Endothelial cell of umbilical vein (primary cell): ENCODE results near the gene LPP. TPM values are rescaled to one million over a fixed set of nuclear protein-coding genes. Genes with fewer than 3 reads are reported as not detected.

ENCODE experiments used
- BruUV-seq: library from RNA; stranded (reverse); fragments of 400-500 nt; replicated peaks from 2 replicates; lab custom pipeline; 2021; lab: Mats Ljungman, UMichigan
- CTCF ChIA-PET: fragments of 300-600, 350-600 bp; sonication (Branson Sonifier 250); formaldehyde crosslinking; loops from one replicate; lab custom pipeline; 2021; ENCODE audit warnings: antibody characterized with exemption, inconsistent platforms; lab: Charles Lee
- POLR2A ChIA-PET: fragments of 300-600, 350-600 bp; sonication (Branson Sonifier 250); formaldehyde crosslinking; loops from one replicate; lab custom pipeline; 2021; ENCODE audit warnings: antibody characterized with exemption, inconsistent platforms; lab: Charles Lee
- DNase-seq: peaks from one replicate; pipeline ENCODE4 v3.0.0-alpha.2; 2011; ENCODE audit warnings: low read depth, low spot score
- FAIRE-seq: peaks from 2 replicates; lab custom pipeline; 2011; peaks lifted over from hg19 to GRCh38; lab: Jason Lieb, UNC
- H2AFZ ChIP-seq: 2 replicates; pipeline ENCODE4 v1.6.0; 2012; ENCODE audit warnings: low read depth, low read length, control low read depth, inconsistent platforms
- H3K27ac ChIP-seq: 2 replicates; pipeline ENCODE4 v1.5.1; 2011; ENCODE audit warnings: low read depth, mild to moderate bottlenecking, control low read depth, low read length, moderate library complexity; ENCODE audit not compliant: insufficient read depth
- H3K27me3 ChIP-seq, 2 experiments: 2 replicates each; pipeline versions ENCODE4 v1.6.0 to v1.6.1; 2011; ENCODE audit warnings: low read length in 2 of 2, mixed read lengths in 1 of 2; ENCODE audit not compliant: control insufficient read depth in 2 of 2, insufficient read depth in 2 of 2
- H3K36me3 ChIP-seq, 2 experiments: 2 replicates in 1 of 2; 3 replicates in 1 of 2; pipeline ENCODE4 v1.5.1; 2011; ENCODE audit warnings: low read length in 2 of 2, mild to moderate bottlenecking in 1 of 2, moderate library complexity in 1 of 2; ENCODE audit not compliant: control insufficient read depth in 2 of 2, insufficient read depth in 2 of 2; ENCODE audit errors: extremely low read depth in 1 of 2
- H3K4me1 ChIP-seq: 3 replicates; pipeline ENCODE4 v1.5.1; 2011; ENCODE audit warnings: mild to moderate bottlenecking, low read length; ENCODE audit not compliant: control insufficient read depth, insufficient read depth; ENCODE audit errors: extremely low read depth
- H3K4me2 ChIP-seq: 2 replicates; pipeline ENCODE4 v1.6.1; 2011; ENCODE audit warnings: low read length, control low read depth, mixed read lengths; ENCODE audit not compliant: insufficient read depth
- H3K4me3 ChIP-seq, 3 experiments: fragments of 200-600 bp in 1 of 3; sonication (generic), shearing (Covaris generic) in 1 of 3; replicated peaks in 1 of 3; 2 replicates each; pipeline ENCODE4 v1.5.1; 2011 to 2016; ENCODE audit warnings: control low read depth in 3 of 3, low read length in 3 of 3, mild to moderate bottlenecking in 2 of 3, inconsistent platforms in 1 of 3, low read depth in 1 of 3, moderate library complexity in 1 of 3; ENCODE audit not compliant: insufficient read depth in 1 of 3
- H3K79me2 ChIP-seq: 2 replicates; pipeline ENCODE4 v1.6.0; 2012; ENCODE audit warnings: low read length, inconsistent platforms; ENCODE audit not compliant: control insufficient read depth, insufficient read depth
- H3K9ac ChIP-seq: replicated peaks from 2 replicates; pipeline ENCODE3; 2011; ENCODE audit warnings: low read length, control low read depth; ENCODE audit not compliant: insufficient read depth; ENCODE audit errors: extremely low read depth
- H3K9me1 ChIP-seq: replicated peaks from 3 replicates; pipeline ENCODE4 v1.6.0; 2011; ENCODE audit warnings: mild to moderate bottlenecking, low read length; ENCODE audit not compliant: control insufficient read depth, insufficient read depth; ENCODE audit errors: extremely low read depth
- H3K9me3 ChIP-seq: replicated peaks from 2 replicates; pipeline ENCODE4 v1.5.1; 2012; ENCODE audit warnings: low read length, inconsistent platforms; ENCODE audit not compliant: control insufficient read depth, insufficient read depth
- H4K20me1 ChIP-seq: replicated peaks from 2 replicates; pipeline ENCODE3; 2011; ENCODE audit warnings: mild to moderate bottlenecking, low read length; ENCODE audit not compliant: control insufficient read depth, insufficient read depth; ENCODE audit errors: extremely low read depth
- CTCF ChIP-seq, 2 donors: IDR thresholded peaks; 1 replicate in 1 of 2; 2 replicates in 1 of 2; pipeline ENCODE4 v1.5.1; 2011; ENCODE audit warnings: low read length in 2 of 2, mild to moderate bottlenecking in 2 of 2, moderate library complexity in 2 of 2, control low read depth in 1 of 2, inconsistent platforms in 1 of 2, low read depth in 1 of 2; ENCODE audit not compliant: insufficient read depth in 1 of 2; ENCODE audit errors: extremely low read depth in 1 of 2
- EZH2 ChIP-seq: IDR thresholded peaks from 2 replicates; pipeline ENCODE4 v1.6.1; 2012; ENCODE audit warnings: borderline replicate concordance, low read depth, mild to moderate bottlenecking, moderate library complexity, low read length, inconsistent platforms; ENCODE audit not compliant: severe bottlenecking
- FOS ChIP-seq: IDR thresholded peaks from 2 replicates; pipeline ENCODE4 v1.6.1; 2011; ENCODE audit warnings: mild to moderate bottlenecking, low read length, moderate library complexity, borderline replicate concordance; ENCODE audit not compliant: insufficient read depth
- GATA2 ChIP-seq: IDR thresholded peaks from 2 replicates; pipeline ENCODE4 v1.7.0; 2011; ENCODE audit warnings: low read depth, mild to moderate bottlenecking, moderate library complexity, mixed read lengths, low read length; ENCODE audit not compliant: insufficient read length, insufficient read depth
- MYC ChIP-seq: IDR thresholded peaks from one replicate; pipeline ENCODE4 v1.6.1; 2011; ENCODE audit warnings: mild to moderate bottlenecking, low read depth, low read length
- POLR2A ChIP-seq: IDR thresholded peaks from 2 replicates; pipeline ENCODE4 v1.6.1; 2012; ENCODE audit warnings: low read depth, mild to moderate bottlenecking, control low read depth, low read length
- POLR2AphosphoS5 ChIP-seq: IDR thresholded peaks from 2 replicates; pipeline ENCODE4 v1.6.1; 2012; ENCODE audit warnings: low read depth, mild to moderate bottlenecking, control low read depth, low read length, moderate library complexity; ENCODE audit not compliant: insufficient read depth
- dilution Hi-C: fragments of 300-500 bp; cut with MboI; formaldehyde crosslinking; loops from one replicate; pipeline ENCODE4 v1.15.0; 2019; ENCODE audit warnings: low sequenced_read_pairs; ENCODE audit not compliant: extremely low pct_ligation_motif_present
- intact Hi-C: fragments of 100-400 bp; cut with micrococcal nuclease; formaldehyde crosslinking; loops from one replicate; pipeline ENCODE4 v1.10.0; 2022
- polyA plus RNA-seq, 4 experiments: library from polyadenylated mRNA; depleted of rRNA in 3 of 4; stranded (reverse) in 3 of 4; unstranded in 1 of 4; fragments of >200 nt; gene quantifications; 2 replicates each; pipeline versions ENCODE4 v1.2.1 to v1.2.3, GENCODE V29; 2011 to 2012; ENCODE audit warnings: missing spikeins in 1 of 4
- total RNA-seq: library from RNA; stranded (reverse); gene quantifications from 2 replicates; pipeline ENCODE4 v1.2.3, GENCODE V29; 2021
- TF ChIP-seq, protein P1 (sequence below): IDR thresholded peaks from 2 replicates; pipeline ENCODE4 v1.6.1; 2011; ENCODE audit not compliant: insufficient read depth, insufficient read length

LPP gene
- total and polyA plus RNA-seq, 2 donors (not counting 3 experiments of a cell fraction or from before 2014, with no cell fraction given): 16.9 to 153 TPM

DNA sequence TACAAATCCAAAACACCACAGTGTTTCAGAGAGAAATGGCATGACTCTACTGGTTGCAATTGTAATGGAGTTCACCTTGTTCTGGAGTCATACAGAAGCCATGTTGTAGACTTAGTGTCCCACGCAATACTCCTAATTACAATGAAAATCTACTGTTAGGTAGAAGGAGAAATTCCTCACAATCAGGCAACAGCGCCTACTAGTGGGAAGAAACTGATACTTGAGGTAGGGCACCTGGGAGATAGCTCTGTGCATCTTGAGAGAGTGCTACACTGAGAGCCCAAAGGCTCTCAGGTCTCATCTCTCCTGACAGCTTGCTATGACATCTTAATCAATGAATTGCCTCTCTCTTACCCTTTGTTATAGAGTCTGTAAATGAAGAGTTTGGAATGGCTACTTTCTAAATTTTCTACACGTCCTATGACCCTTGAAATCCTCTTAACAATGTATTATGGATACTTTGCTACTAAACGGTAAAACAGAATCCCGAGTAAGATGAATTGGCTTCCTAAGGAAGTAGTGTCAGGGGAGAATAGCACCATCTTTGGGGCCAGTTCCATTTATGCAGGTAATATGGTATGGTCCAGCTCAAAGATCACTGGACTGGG, 595.2 kb downstream of the LPP start:
- intact Hi-C loops: loop anchor here (1.0 to 10.0 kb wide), 3 partner anchors 192 to 1008 kb away; no protein-coding TSS in a partner anchor
- Histone ChIP-seq H3K4me2 (no peak overlapping the region), H3K27me3 (no peaks in the 10 kb centered on the region), H3K4me3 (no peak overlapping the region), H3K9me1 (no peaks in the 10 kb centered on the region), H3K79me2 (no peaks in the 10 kb centered on the region), H3K9ac (no peak overlapping the region), H3K4me1 (no peaks in the 10 kb centered on the region), H2AFZ (no peak overlapping the region), H3K27ac (no peak overlapping the region), H3K36me3 (no peaks in the 10 kb centered on the region), H4K20me1 (no peaks in the 10 kb centered on the region), H3K9me3 (no peaks in the 10 kb centered on the region)
- CTCF ChIA-PET: interaction anchor here (0.6 to 1.9 kb wide), 20 partner anchors 9 to 1008 kb away, joined by 3 to 21 read pairs (median 4); no protein-coding TSS in a partner anchor
- FAIRE-seq: no peak
- POLR2A ChIA-PET: no interaction called here
- TF ChIP-seq CTCF (IDR thresholded peaks at IDR 0.05; ENCODE audit: extremely low read depth in 1 of 2, insufficient read depth in 1 of 2, low read depth in 1 of 2, low read length in 2 of 2): peak; percentile 53 to 56
- no peak for TF ChIP-seq POLR2A
- no peak for TF ChIP-seq MYC
- TF ChIP-seq GATA2: no peak
- TF ChIP-seq, protein P1, sequence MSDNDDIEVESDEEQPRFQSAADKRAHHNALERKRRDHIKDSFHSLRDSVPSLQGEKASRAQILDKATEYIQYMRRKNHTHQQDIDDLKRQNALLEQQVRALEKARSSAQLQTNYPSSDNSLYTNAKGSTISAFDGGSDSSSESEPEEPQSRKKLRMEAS: no peak
- TF ChIP-seq EZH2: no peak
- TF ChIP-seq POLR2AphosphoS5: no peak
- no peak for TF ChIP-seq FOS
- DNase-seq: peak; percentile 9
- no TSS peak for BruUV-seq
- dilution Hi-C loops: no loop called here
